GM08714 (cell line): Measurements from ENCODE around the gene STK33.

Experiments used
- H3K4me3 ChIP-seq: fragments of 200-500 bp; sonication (Bioruptor generic); 2 replicates; pipeline ENCODE4 v1.5.1; 2014; ENCODE audit warnings: mild to moderate bottlenecking, low read length, inconsistent platforms
- ZNF274 ChIP-seq: IDR thresholded peaks from 2 replicates; pipeline ENCODE4 v1.6.1; 2012; ENCODE audit warnings: mild to moderate bottlenecking, low read depth, low read length

Gene STK33

GRCh38 chr11:8459711-8460399, 134.2 kb downstream of the STK33 start:
- no peak overlapping the region for H3K4me3 ChIP-seq
- TF ChIP-seq ZNF274: no peak

GRCh38 chr11:8442301-8442700, 151.7 kb downstream of the STK33 start:
- no peak for TF ChIP-seq ZNF274
- H3K4me3 ChIP-seq: no peak overlapping the region

DNA sequence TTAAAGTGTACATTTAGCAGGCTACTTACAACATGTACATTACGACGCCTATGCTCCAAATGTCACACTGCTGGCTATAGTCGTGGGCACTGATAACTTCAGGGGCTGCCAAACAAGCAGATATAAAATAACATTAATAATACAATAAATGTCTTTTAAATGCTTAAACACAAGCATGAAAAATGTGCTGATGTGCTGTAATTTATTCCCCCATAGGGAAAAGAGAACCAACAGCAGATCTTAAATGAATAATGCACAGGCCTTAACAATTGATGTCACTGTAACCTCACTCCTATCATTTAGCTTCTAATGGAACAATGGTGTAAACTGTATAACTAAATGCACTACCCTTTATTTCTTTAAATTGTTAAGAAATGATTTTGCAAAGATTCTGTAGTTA, 153.4 kb downstream of the STK33 start:
- no peak for TF ChIP-seq ZNF274
- no peak overlapping the region for H3K4me3 ChIP-seq

GRCh38 chr11:8429483-8429882, 164.5 kb downstream of the STK33 start:
- TF ChIP-seq ZNF274: no peak
- H3K4me3 ChIP-seq: no peak overlapping the region

DNA sequence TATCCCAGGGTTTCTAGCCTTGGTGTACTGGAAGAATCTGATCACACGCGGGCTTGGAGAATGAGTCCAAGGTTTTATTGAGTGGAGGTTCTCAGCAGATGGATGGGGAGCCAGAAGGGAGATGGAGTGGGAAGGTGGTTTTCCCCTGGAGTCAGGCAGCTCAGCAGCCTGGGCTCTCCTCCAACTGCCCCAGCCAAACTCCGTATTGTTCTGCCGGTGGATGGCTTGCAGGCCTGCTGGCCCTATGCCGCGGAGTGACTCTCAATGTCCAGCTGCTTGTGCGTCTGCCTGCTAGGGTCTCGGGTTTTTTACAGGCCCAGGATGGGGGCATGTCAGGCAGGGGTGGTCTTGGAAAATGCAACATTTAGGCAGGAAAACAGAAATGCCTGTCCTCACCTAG, 168.0 kb downstream of the STK33 start:
- TF ChIP-seq ZNF274: no peak
- H3K4me3 ChIP-seq: no peak overlapping the region

- H3K4me3 ChIP-seq: no peak overlapping the region
- TF ChIP-seq ZNF274: no peak
Observed at GRCh38 chr11:8415195-8415594, 178.8 kb downstream of the STK33 start.

- H3K4me3 ChIP-seq: no peak overlapping the region
- no peak for TF ChIP-seq ZNF274
Observed at GRCh38 chr11:8408151-8408941, 185.7 kb downstream of the STK33 start.

DNA sequence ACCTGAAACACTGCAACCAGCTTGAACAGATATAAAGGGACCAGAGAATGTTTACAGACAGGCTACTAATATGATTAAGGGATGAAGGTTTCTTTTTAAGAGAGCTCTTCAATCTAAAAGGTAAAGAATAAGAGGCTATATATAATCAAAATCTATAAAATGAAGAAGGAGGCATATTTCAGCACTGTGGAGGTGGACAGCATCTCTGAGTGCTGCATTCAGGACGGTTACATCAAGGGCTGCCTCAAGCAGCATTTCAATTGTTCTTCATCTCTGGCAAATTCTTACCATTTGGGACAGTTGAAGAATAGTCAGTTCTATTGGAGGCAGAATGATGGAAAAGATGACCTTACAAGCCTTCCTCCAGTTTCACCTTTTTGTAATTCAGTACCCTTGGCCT, 190.7 kb downstream of the STK33 start:
- no peak for TF ChIP-seq ZNF274
- H3K4me3 ChIP-seq: no peak overlapping the region

DNA sequence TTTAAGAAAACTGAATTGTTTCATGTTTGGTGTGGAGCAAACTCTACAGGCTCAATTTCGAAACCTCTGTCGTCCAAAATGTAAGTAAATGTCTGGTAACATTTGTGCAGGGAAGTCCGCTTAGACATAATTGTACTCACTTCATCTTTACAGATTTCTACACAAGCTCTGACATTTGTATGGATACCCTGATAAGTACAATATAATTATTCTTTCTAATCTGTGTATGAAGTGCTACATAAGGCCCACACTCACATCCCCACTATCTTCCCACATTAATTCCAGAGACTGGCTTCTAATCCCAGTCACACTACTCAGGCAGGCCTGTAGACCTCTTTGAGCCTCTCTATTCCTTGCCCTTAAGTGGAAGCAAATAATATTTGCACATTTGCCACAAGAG, 201.1 kb downstream of the STK33 start:
- H3K4me3 ChIP-seq: no peak overlapping the region
- TF ChIP-seq ZNF274: no peak

DNA sequence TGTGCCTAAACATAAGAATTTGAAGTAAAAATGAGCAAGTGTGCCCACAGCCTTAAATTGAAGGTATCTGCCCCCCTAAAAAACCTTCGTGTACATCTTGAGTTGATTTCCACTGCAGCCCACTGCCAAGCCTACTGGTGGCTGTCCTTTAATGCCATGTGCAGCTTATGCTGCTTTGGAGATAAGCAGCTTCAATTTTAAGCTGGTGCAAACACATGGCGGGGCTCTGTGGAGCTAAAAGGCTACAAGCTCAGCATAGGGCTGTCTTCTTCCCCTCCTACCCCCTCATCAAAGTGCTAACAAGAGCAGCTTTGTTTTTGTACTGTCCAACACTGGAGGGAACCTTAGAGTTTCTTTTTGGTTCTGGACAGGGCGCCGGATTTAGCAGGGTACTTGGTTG, 201.9 kb downstream of the STK33 start:
- no peak for TF ChIP-seq ZNF274
- no peak overlapping the region for H3K4me3 ChIP-seq

DNA sequence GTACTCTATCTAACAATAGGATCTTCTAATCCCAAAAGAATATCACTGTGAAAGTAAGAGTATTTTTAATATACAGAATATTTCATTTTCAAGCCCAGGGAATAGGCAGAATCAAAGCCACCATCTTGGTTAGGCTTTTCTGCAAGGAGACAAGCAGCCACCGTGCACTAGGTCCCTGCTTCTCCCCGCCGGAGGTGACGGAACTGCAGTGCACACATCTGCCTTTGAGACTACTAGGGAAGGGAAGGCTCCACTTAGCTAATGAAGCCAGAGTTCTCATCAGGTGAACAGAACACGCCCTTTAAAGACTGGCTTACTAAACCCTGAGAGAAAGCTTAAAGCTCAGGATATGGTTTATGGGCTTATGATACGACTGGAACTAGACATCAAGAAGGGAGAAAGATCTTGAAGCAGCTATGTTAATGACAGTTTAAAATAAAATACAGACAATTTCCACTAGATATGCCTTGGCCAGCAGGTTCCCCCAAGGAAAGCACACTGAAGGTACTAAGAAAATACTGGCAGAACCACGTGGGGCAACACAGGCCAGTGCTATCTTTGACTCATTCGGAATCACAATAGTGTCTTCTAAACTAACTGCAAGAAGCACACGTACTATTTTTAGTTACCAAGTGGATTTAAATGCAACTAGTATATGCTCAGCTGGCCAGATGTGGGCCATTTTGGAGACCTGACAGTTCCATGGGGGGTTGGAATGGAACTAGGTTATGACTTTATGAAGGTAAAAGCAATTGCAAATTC, 203.0 kb downstream of the STK33 start:
- no peak overlapping the region for H3K4me3 ChIP-seq
- TF ChIP-seq ZNF274: no peak

GRCh38 chr11:8389029-8389996, 204.7 kb downstream of the STK33 start:
- no peak for TF ChIP-seq ZNF274
- no peak overlapping the region for H3K4me3 ChIP-seq

DNA sequence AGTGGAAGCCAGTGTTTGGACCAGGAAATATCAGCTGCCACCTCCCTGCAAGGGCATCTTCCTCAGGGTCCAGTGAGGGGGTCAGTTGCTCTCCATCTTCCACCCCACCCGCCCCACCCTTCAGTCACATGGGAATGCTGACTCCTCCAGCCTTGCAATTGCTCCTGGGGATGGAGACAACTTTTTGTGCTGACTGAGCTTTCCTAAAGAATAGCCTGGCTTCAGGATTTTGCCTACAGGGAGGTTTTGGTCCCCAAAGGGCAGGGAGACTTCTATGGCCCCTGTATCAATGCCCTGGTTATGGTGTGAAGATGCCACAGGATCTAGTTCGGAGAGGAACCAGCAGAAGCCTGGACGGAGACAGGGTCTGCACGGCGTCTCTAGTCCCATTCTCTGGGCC, 206.3 kb downstream of the STK33 start:
- no peak for TF ChIP-seq ZNF274
- no peak overlapping the region for H3K4me3 ChIP-seq

DNA sequence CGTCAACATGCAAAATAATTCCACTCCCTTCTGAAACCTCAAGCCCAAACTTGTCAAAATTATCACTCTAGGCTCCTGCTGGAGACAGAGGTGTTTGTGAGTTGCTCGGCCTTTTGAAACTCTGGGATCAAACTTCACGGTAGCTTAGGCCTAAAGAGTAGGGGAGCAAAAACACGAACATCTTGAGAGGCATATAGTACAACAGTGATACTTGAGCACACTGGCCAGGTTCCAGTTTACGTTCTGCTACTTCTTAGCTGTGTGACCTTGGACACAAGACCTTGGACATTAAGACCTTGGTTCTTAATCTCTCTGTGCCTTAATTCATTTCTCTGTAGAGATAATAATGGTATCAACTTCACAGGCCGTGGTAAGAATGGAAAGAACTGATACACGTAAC, 206.9 kb downstream of the STK33 start:
- H3K4me3 ChIP-seq: no peak overlapping the region
- no peak for TF ChIP-seq ZNF274
